ENCODE data around the gene RAD18.

RAD18 gene

DNA sequence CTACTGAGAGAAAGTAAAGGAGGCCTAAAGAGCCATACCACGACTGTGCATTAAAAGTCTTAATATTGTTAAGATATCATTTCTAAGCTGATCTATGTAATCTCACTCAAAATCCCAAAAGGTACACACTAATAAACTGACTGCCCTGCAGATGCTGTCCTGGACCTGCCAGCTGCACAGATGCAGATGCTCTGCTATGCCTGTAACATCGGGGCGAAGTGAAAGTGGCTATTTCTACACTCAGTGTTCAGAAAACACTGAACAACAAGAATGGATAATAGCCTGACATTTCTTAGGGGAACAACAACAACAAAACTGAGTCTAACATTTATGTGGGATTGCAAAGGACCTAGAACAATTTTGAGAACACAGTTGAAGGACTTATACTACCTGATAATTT is 31.9 kb downstream of the RAD18 start:
- TF ChIP-seq EZH2 (IDR thresholded peaks at IDR 0.05): no peak
- no peak for TF ChIP-seq FOXP2 (optimal IDR thresholded peaks at IDR 0.05; ENCODE audit: control extremely low read depth, extremely low read length, insufficient read depth)
- H3K9ac ChIP-seq (ENCODE audit: insufficient read length): no peak overlapping the region
- no peak overlapping the region for H3K27ac ChIP-seq
- H3K36me3 ChIP-seq (ENCODE audit: insufficient read depth, low read length): no peaks in the 10 kb centered on the region
- H3K9me3 ChIP-seq (ENCODE audit: low read depth, low read length): no peaks in the 10 kb centered on the region
- H3K4me3 ChIP-seq: no peak overlapping the region
- no peak for DNase-seq (ENCODE audit: low read depth, low spot score)

DNA sequence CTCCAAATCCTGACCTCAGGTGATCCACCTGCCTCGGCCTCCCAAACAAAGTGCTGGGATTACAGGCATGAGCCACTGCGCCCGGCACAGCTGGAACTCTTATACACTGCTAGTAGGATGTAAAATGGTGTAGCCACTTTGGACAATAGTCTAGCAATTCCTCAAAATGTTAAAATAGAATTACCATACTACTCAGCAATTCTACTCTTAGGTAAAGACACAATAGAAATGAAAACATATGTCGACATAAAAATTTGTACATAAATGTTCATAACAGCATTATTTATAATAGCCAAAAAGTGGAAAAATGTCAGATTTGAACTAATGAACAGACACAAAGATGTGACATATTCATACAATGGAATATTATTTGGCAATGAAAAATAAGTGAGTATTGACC is 33.4 kb downstream of the RAD18 start:
- H3K27ac ChIP-seq: no peak overlapping the region
- H3K9ac ChIP-seq (ENCODE audit: insufficient read length): no peak overlapping the region
- H3K36me3 ChIP-seq (ENCODE audit: insufficient read depth, low read length): no peaks in the 10 kb centered on the region
- no peak for TF ChIP-seq POLR2AphosphoS5 (IDR thresholded peaks at IDR 0.05; ENCODE audit: borderline replicate concordance, low read depth, low read length)
- TF ChIP-seq EZH2 (IDR thresholded peaks at IDR 0.05): no peak
- H3K4me3 ChIP-seq: no peak overlapping the region
- H3K9me3 ChIP-seq (ENCODE audit: low read depth, low read length): no peaks in the 10 kb centered on the region
- no peak for DNase-seq (ENCODE audit: low read depth, low spot score)

DNA sequence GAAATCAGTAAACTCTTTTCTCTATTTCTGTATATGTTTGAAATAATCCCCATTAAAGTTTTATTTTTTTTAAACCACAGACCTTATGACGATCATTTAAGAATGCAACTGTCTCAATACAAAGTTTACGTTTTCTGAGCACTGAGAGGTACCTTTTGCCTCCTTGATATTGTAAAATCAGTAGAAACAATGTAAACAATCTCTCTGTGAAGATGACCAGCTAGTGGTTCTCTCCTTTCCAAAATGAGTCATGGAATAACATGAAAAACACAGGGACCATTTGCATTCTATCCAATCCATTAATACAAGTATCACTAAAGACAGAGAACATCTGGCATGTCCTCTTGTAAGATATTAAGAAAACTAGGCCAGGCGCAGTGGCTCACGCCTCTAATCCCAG is 48.8 kb downstream of the RAD18 start:
- Histone ChIP-seq H3K9ac (ENCODE audit: insufficient read length) (no peak overlapping the region), H3K9me3 (ENCODE audit: low read depth, low read length) (no peaks in the 10 kb centered on the region), H3K36me3 (ENCODE audit: insufficient read depth, low read length) (no peaks in the 10 kb centered on the region), H3K4me3 (no peak overlapping the region), H3K27ac (no peak overlapping the region)
- no peak for TF ChIP-seq FOXP2 (optimal IDR thresholded peaks at IDR 0.05; ENCODE audit: control extremely low read depth, extremely low read length, insufficient read depth)
- no peak for TF ChIP-seq POLR2AphosphoS5 (IDR thresholded peaks at IDR 0.05; ENCODE audit: borderline replicate concordance, low read depth, low read length)
- no peak for TF ChIP-seq EZH2 (IDR thresholded peaks at IDR 0.05)
- no peak for DNase-seq (ENCODE audit: low read depth, low spot score)

DNA sequence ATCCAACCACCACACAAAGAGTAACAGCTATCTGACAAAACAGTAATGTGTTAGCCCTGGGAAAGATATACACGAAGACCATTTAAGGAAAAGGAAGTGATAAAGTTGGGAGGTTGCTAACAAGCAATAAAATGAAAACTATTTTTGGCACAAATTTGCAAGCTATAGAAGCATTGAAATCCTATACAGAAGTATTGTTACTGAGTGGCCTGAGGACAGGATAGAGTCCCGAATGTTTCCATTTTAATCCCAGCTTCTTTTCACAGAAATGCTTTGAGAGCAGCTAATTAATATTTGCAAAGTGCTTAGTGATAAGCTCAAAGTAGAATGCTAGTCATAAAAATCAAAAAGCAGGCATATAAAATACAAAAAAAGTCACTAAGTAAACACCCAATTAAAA is 51.5 kb downstream of the RAD18 start:
- Histone ChIP-seq H3K9me3 (ENCODE audit: low read depth, low read length) (no peaks in the 10 kb centered on the region), H3K27ac (peak overlapping the region; percentile 54; the same call in 1 of the 2 replicates), H3K4me3 (no peak overlapping the region), H3K36me3 (ENCODE audit: insufficient read depth, low read length) (no peaks in the 10 kb centered on the region), H3K9ac (ENCODE audit: insufficient read length) (no peak overlapping the region)
- TF ChIP-seq POLR2AphosphoS5 (IDR thresholded peaks at IDR 0.05; ENCODE audit: borderline replicate concordance, low read depth, low read length): no peak
- TF ChIP-seq EZH2 (IDR thresholded peaks at IDR 0.05): no peak
- TF ChIP-seq FOXP2 (optimal IDR thresholded peaks at IDR 0.05; ENCODE audit: control extremely low read depth, extremely low read length, insufficient read depth): no peak
- DNase-seq (ENCODE audit: low read depth, low spot score): no peak

DNA sequence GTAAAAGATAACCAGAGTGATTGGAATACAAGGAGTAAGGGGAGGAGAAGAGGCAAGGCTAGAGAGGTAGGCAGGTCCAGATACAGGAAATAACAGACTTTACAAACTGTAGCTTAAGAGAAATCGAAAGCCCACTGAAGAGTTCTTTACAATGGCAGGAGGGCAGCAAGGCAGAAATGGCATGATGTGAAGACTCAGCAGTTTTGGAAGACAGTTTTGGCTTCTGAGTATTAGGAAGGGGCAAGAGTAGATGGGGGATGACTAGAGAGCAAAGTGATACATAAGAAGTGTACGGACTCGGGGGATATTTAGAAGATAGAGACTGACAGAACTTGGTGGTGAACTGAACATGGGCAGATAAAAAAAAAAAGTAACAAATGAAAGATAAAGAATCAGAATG is 54.1 kb downstream of the RAD18 start:
- DNase-seq (ENCODE audit: low read depth, low spot score): no peak
- no peak overlapping the region for H3K9ac ChIP-seq (ENCODE audit: insufficient read length)
- TF ChIP-seq POLR2AphosphoS5 (IDR thresholded peaks at IDR 0.05; ENCODE audit: borderline replicate concordance, low read depth, low read length) (no peak), EZH2 (IDR thresholded peaks at IDR 0.05) (no peak), FOXP2 (optimal IDR thresholded peaks at IDR 0.05; ENCODE audit: control extremely low read depth, extremely low read length, insufficient read depth) (no peak)
- no peak overlapping the region for H3K4me3 ChIP-seq
- H3K9me3 ChIP-seq (ENCODE audit: low read depth, low read length): no peaks in the 10 kb centered on the region
- H3K27ac ChIP-seq: no peak overlapping the region
- H3K36me3 ChIP-seq (ENCODE audit: insufficient read depth, low read length): no peaks in the 10 kb centered on the region

DNA sequence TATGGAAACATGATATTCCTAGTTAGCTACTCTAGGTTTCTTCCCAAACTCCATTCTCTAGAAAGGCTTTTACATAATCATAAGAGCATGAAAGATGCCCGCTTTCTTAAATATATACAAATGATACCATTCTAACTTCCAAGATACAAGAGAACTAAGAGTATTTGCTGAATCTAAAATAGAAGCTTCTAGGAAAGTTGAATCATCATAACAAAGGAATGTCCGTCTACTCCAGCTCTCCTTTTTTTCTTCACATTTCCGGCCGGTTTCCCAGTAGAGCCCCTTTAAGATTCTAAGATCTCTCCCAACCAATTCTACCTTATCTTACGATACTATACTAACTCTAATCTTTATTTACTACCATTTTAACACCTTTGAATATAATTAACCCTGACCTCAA is 60.1 kb downstream of the RAD18 start:
- no peak for DNase-seq (ENCODE audit: low read depth, low spot score)
- Histone ChIP-seq H3K36me3 (ENCODE audit: insufficient read depth, low read length) (no peaks in the 10 kb centered on the region), H3K27ac (no peak overlapping the region), H3K9ac (ENCODE audit: insufficient read length) (no peak overlapping the region), H3K4me3 (no peak overlapping the region), H3K9me3 (ENCODE audit: low read depth, low read length) (no peaks in the 10 kb centered on the region)
- TF ChIP-seq POLR2AphosphoS5 (IDR thresholded peaks at IDR 0.05; ENCODE audit: borderline replicate concordance, low read depth, low read length) (no peak), FOXP2 (optimal IDR thresholded peaks at IDR 0.05; ENCODE audit: control extremely low read depth, extremely low read length, insufficient read depth) (no peak), EZH2 (IDR thresholded peaks at IDR 0.05) (no peak)

DNA sequence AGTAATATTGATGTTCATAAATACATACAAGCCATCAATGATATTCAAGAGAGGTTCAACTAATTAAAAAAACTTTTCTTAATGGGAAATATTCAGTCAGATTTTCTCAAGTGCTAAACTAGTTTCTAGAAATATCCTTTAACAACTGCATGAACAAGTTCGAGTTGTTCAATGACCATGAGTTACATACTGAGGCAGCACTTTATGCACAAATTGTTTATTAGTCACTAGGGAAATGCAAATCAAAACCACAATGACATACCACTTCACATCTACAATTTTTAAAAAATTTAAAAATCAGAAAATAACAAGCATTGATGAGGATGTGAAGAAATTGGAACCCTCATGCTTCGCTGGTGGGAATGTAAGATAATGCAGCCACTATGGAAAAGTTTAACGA is 62.4 kb downstream of the RAD18 start:
- H3K36me3 ChIP-seq (ENCODE audit: insufficient read depth, low read length): no peaks in the 10 kb centered on the region
- DNase-seq (ENCODE audit: low read depth, low spot score): no peak
- no peak overlapping the region for H3K9ac ChIP-seq (ENCODE audit: insufficient read length)
- no peak overlapping the region for H3K27ac ChIP-seq
- H3K9me3 ChIP-seq (ENCODE audit: low read depth, low read length): no peaks in the 10 kb centered on the region
- no peak for TF ChIP-seq POLR2AphosphoS5 (IDR thresholded peaks at IDR 0.05; ENCODE audit: borderline replicate concordance, low read depth, low read length)
- no peak for TF ChIP-seq FOXP2 (optimal IDR thresholded peaks at IDR 0.05; ENCODE audit: control extremely low read depth, extremely low read length, insufficient read depth)
- H3K4me3 ChIP-seq: no peak overlapping the region

DNA sequence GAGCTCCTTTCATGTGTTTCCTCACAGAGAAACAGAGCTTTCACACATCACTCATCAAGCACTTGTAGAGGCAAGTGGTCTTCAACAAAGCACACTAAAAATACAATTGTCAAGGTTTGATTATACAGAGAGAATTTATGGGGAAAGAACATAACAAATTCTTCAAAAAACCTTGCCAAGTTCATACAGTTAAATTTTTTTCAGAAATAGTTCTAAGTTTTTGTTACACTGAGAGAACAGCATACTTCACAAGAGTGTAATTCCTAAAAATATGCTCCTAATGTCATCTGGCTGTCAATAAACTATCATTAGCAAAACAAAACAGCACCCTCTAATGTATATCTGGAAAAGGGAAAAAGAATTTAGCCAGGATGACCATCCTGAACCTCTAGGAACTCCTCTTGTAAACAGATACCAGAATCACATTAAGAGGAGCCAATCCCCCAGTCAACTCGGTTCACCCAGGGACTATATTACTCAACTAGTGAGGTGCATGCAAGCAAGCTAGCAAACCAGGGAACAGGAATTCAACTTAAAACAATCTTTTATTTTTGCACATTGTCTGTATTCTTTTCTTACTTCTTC is 63.3 kb downstream of the RAD18 start:
- Histone ChIP-seq H3K9me3 (ENCODE audit: low read depth, low read length) (no peaks in the 10 kb centered on the region), H3K9ac (ENCODE audit: insufficient read length) (no peak overlapping the region), H3K4me3 (no peak overlapping the region), H3K36me3 (ENCODE audit: insufficient read depth, low read length) (no peaks in the 10 kb centered on the region), H3K27ac (no peak overlapping the region)
- TF ChIP-seq FOXP2 (optimal IDR thresholded peaks at IDR 0.05; ENCODE audit: control extremely low read depth, extremely low read length, insufficient read depth): no peak
- TF ChIP-seq POLR2AphosphoS5 (IDR thresholded peaks at IDR 0.05; ENCODE audit: borderline replicate concordance, low read depth, low read length): no peak
- DNase-seq (ENCODE audit: low read depth, low spot score): no peak

DNA sequence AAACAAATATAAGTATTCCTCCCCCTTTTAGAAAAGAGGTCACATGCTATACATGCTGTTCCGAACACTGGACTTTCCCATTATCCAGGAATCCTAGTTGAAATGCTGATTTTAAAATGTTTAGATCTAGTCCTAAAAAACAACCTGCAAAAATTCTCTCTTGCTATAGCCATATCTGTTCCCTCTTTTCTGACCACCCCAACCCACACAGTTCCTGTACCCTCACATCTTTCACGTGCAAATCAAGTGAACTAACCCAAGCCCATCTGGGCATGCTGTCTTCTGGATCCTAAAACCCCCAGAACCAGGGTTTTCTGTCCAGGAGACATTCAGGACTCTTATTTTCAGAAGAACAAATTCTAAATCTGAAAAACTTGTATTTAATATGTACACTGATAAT is 67.4 kb downstream of the RAD18 start:
- Histone ChIP-seq H3K9ac (ENCODE audit: insufficient read length) (no peak overlapping the region), H3K9me3 (ENCODE audit: low read depth, low read length) (no peaks in the 10 kb centered on the region), H3K27ac (no peak overlapping the region), H3K4me3 (no peak overlapping the region), H3K36me3 (ENCODE audit: insufficient read depth, low read length) (no peaks in the 10 kb centered on the region)
- TF ChIP-seq FOXP2 (optimal IDR thresholded peaks at IDR 0.05; ENCODE audit: control extremely low read depth, extremely low read length, insufficient read depth) (no peak), EZH2 (IDR thresholded peaks at IDR 0.05) (no peak), POLR2AphosphoS5 (IDR thresholded peaks at IDR 0.05; ENCODE audit: borderline replicate concordance, low read depth, low read length) (no peak)
- DNase-seq (ENCODE audit: low read depth, low spot score): no peak

All from SK-N-MC (cell line).